ENCODE data around the gene HNF1B. TPM values are rescaled to one million over a fixed set of nuclear protein-coding genes. Genes with fewer than 3 reads are reported as not detected.

Gene HNF1B
- total RNA-seq, 2 donors from 2014 or later, result not detected

DNA sequence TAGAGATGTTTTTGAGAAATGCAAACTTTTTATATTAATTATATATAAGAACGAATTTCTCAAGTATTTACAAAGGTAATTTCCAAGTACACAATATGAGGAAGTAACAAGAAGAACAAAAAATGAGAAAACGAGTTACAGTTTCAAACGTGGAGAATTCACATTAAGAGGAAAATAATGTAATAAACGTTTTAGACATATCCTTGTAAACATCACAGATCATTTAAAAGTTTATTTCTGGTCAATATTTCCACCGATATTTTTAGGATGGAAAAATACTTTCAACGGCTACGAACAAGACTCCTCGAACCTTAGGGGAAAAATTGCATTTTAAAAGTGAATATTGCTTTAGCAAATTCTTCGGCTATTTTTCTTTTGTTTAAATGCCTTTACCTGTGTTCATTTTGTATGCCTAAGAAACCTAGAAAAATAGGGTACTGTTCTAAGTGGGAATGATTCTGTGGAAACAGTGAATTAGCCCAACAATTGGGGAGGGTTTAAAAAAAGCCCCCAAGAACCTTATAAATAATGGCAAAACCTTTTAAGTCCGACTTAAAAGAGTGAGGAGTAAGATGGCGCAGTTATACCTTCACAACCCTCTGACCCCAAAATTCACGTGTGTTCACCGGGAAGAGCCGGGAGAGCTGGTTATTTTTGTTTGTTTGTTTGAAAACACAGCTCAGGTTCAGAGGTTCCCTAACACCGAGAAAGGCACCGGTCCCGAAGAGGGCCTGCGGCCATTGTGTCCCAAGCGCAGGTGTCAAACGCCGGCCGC lies 3.3 kb downstream of the HNF1B start:
- ATAC-seq (no peak), DNase-seq (no peak)
- intact Hi-C loops (cut with DNase I), result no loop called here

DNA sequence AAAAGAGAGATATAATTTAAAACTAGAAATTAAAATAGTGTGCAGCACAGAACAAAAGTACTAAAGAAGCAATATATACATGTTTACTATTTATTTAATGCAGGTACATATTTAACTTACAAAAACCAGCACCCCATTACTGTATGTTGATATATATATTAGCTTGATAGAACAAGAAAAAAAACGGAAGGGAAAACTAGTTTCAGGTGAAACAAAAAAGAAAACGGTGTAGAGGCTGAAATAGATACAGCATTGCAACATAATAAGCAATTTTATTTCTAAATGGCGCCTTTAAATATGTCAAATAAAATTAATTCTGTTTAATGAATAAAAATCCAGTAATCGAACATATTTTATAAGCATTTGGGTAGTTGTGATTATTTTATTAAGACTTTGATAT lies 3.9 kb downstream of the HNF1B start:
- no peak for ATAC-seq
- intact Hi-C loops (cut with DNase I), result no loop called here
- no peak for DNase-seq

DNA sequence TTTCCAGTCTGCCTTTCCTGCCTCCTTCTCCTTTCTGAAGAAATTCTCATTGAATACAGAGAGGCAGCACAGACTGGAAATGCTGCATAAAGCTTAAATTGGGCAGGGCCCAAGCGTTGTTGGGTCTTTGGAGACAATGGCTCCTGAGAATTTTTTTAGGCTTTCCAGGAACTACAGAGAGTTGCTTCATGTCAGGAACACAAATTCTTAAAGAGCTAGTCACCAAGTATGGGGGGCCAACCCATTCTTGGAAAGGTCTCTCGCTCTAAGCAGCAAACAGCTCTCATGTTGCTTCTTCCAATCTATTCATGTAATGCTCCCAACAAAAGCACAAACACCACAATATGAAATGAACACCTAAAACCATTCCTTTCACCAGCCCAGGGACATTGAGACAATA lies 6.9 kb downstream of the HNF1B start:
- no peak for DNase-seq
- no peak for ATAC-seq
- intact Hi-C loops (cut with DNase I), result no loop called here

DNA sequence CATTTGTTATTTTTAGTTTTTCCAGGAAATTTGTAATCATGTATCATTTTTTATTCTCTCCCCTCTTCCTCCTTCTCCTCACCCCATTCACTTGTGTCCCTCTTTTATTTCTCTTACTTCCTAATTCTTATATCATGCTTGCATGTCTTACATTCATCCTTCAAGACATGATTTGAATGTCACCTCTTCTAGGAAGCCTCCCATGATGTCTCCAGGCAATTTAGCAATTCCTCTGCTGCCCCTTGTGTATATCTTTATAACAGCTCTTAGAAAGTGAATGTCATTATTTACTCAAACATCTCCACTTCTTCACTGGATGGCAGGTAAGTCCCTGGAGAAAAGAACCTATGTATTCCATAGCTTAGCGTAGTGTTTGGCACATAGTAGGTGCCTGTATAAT lies 7.8 kb downstream of the HNF1B start:
- intact Hi-C loops (cut with DNase I), result no loop called here
- ATAC-seq, result no peak
- no peak for DNase-seq

DNA sequence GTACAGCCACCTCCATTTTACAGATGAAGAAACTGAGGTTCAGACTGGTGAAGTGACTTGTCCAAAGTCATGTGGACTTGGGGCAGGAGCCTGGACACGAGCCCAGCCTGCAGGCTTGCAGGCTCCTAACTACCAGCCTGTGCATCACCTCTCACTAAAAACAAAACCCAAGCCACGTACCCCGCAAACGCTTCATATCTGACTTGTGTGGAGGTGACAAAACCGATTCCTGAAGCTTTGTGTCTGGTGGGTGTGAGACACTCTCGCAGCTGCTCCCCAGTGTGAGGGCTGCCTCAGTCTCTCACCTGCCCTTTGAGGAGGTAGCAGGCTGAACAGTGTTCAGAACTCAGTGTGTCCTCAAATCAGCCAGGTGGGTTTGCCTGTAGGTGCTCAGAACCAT lies 8.4 kb downstream of the HNF1B start:
- ATAC-seq (no peak), DNase-seq (no peak)
- intact Hi-C loops (cut with DNase I), result no loop called here

DNA sequence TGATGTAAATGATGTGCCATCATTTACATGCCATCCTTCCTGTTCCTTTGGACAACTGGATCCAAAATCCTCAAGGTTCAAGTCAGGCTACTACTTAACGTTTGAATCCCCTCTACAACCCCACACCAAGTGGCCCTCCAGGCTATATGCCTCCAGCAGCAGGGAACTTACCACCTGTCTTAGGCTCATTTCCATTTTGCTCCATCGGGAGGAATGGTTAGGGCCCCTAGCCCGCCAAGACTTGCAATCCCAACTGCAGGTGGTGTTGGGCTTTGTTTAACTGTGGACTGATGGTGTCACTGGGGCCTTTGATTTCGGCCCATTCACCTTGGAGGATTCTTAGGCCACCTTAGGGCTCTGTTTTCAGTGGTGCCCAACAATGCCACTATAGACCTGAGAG lies 9.7 kb downstream of the HNF1B start:
- intact Hi-C loops (cut with DNase I), result no loop called here
- DNase-seq, result no peak
- no peak for ATAC-seq

DNA sequence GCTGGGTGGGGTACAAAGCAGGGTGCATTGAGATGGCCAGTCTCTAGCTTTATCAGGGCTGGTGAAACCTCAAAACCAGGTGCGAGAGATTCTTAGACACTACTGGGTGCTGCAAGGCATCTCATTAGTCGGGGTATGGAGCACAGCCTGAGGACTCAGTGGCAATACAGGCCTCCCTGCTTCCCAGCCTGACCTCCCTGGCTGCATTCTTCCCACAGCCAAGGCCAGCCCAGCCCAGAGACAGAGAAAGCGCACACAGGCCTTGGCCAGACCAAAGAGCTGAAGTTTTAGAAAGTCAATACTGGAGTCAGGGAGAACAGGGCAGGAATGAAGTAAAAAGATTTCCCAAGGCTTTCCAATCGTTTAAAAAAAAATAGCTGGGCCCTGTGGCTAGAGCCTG lies 12.5 kb downstream of the HNF1B start:
- no peak for ATAC-seq
- DNase-seq, result no peak
- intact Hi-C loops (cut with DNase I), result loop anchor here in 1 of 2 donors (5.0 kb wide), 1 partner anchor 50 kb away; no protein-coding TSS in a partner anchor

DNA sequence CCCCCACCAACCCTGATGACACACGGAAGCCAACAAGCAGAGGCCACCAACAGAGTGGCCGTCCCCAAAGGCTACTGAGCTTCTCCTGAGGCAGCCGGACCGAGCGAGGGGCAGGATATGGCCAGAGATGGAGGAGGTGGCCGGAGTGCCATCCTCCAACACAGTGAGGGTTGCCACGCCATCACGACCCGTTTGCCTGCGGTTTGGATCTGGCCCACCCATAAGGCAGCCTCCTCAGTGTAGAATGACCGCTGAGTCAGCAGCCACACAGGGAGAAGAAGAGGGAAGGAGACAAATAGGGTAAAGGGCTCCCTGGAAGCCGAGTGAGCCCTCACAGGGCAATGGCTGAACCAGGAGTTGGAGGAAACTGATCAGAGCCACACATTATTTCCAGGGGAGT lies 13.8 kb downstream of the HNF1B start:
- DNase-seq (no peak), ATAC-seq (no peak)

DNA sequence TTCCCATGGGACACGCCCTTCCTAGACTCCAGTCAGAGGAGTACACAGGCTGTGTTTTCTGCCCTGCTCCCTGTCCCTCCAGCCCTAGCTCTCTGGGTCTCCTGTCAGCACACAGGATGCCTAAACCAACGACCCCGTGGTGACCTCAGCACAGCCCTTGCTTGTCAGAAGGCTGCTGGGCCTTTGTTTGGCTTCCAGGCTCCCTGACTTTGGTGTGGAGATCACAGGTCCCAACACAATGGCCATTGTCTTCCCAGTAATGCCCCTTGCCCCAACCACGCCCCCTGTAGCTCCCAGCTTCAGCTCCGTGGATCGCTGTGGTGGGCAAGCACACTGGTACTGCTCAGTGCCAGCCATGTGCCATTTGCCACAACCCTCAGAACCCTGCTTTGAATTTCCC lies 15.0 kb downstream of the HNF1B start:
- intact Hi-C loops (cut with DNase I), result loop anchor here in 1 of 2 donors (5.0 kb wide), 1 partner anchor 48 kb away; no protein-coding TSS in a partner anchor
- no peak for ATAC-seq
- no peak for DNase-seq

More for the DNA sequence above, 13.8 kb downstream of the HNF1B start:
- intact Hi-C loops (cut with DNase I), result loop anchor here in 1 of 2 donors (5.0 kb wide), 1 partner anchor 49 kb away; no protein-coding TSS in a partner anchor

DNA sequence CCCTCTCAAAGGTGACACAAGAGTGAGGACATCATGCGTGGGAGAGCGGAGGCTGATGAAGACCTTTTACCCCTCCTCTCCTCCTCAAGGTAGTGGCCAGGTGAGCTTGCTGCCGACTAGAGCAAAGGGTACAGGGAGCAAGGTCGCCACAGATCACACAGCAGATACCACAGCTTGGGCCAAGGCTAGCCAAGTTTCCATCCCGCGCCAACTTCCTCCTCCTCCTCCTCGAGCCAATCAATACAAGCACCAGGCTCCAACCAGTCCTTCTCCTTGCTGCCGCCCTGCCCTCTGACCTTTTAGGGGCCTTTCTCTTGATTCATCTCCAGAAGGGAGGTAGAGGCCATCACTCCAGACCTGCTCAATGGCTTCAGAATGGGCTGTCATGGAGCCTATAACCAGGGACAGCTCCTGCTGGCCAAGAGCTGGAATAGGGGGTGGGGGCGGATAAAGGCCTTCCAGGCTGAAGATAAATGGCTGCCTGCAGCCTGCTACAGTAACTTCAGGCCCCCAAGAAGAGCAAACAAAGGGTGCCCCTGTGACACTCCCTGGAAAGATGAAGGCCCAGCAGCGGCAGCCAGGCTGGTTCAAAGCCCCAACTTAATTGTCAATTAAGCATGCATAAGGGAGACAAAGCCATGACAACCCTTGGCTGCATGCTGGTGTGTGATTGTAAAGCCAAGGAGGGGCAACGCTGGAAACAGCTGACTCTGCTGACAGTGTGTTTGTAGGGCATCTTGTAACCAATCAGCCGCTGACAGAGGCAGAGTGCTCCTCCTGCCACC lies 17.8 kb downstream of the HNF1B start:
- ATAC-seq (no peak), DNase-seq (no peak)
- intact Hi-C loops (cut with DNase I), result no loop called here

DNA sequence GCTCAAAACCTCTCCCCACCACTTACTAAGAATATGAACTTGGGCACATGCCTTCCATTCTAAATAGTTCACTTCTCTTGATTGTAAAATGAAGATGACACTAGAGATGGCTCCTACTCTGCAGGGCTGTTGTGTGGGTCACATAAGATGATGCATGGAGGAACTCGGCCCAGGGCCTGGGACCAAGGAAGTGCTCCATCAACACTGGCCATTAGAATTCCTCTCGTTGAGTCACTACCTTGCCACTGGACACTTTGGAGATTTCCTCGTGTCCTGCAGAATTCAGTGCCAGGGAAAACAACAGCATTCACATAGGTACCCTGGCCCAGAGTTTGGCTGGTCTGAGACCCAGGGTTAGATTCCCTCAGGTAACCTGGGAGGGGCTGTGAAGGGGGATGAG lies 18.6 kb downstream of the HNF1B start:
- intact Hi-C loops (cut with DNase I), result no loop called here
- DNase-seq (no peak), ATAC-seq (no peak)

DNA sequence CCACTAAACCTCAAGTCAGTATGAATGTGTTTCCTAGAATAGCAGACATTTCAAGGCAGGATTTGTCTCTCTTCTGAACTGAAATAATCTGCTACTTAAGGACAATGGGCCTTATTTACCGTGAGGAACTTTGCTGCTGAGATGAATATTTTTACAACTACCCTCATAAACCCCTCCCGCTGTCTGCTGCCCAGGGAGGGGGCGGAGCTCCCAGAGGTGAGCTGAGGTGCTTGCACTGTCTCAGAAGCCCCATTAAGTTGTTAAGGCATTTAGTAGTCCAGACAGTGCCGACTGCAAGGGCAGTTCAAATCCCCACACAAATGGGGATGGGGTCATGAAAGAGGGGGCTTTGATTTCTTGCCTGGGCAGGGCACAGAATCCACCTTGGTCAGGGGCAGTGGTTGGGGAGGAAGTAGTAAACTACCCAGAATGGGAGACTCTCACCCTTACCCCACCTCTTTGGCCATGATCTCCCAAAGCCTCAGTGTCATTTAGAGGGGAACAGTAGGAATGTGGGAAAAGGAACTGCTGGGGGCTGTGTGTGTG lies 19.2 kb downstream of the HNF1B start:
- intact Hi-C loops (cut with DNase I), result no loop called here
- no peak for DNase-seq
- ATAC-seq, result no peak

DNA sequence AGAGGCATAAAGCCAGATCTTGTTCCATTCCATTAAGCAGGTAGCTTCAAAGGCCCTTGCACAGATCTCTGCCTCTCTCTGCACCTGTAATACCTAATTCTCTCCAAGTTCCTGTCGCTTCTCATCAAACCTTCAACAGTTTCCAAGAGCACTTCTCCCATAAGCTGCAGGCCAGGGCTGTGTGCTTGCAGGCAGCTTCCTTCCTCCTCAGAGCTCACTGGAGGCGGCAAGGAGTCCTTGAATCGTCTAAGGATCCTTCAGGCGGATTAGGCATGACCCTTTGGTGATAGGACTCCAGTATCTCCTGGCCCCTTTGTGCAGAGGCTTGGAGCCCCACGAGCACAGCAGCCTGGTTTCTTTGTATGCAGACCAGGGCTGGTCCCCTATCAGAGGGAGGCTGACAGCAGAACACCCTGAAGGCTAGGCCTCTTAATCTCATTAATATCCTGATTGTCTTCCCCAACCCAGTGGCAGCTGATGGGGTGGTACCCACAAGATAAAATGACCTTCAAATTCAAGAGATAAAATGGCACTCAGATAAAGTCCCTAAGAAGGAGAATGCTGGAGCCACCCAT lies 19.8 kb downstream of the HNF1B start:
- intact Hi-C loops (cut with DNase I), result no loop called here
- DNase-seq (no peak), ATAC-seq (no peak)

DNA sequence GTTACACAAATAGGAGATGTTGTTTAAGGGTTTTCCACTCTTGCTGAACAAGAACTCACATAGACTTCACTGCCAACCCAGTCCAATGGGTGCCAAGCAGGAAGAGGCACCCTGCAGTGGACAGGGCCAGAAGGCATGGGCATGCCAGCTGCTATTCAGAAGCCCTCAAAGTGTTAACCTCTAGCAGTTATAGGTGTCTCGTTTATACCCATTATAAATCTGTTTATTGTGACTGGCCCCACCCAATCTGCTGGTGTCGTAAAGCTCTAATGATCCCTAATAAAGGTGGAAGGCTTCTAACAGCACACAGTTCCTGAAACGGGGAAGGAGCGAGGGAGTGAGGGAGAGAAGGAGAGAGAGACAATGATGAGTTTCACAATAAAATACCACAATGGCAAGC lies 23.9 kb downstream of the HNF1B start:
- ATAC-seq, result no peak
- DNase-seq, result no peak

DNA sequence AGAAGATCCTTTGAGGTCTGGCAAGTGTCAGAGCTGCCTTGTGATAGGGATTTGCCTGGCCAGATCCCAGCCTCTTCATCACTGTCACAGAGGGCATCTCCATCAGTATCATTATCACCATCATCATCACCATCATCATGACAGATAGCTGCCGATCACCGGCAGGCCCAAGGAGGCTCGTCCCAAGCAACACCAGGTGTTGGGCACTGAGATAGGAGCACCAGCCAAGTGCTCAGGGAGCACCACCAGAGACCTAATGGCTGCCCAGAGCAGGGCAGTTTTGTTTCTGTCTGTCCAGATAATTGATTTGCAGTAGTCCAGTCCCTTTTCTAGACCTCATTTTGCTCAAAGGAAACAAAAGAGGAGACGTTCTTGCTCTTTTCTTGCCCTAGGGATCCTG lies 25.0 kb downstream of the HNF1B start:
- intact Hi-C loops (cut with DNase I), result loop anchor here in 1 of 2 donors (10.0 kb wide), 1 partner anchor 55 kb away; no protein-coding TSS in a partner anchor
- no peak for ATAC-seq
- no peak for DNase-seq

More for the DNA sequence above, 23.9 kb downstream of the HNF1B start:
- intact Hi-C loops (cut with DNase I), result no loop called here

DNA sequence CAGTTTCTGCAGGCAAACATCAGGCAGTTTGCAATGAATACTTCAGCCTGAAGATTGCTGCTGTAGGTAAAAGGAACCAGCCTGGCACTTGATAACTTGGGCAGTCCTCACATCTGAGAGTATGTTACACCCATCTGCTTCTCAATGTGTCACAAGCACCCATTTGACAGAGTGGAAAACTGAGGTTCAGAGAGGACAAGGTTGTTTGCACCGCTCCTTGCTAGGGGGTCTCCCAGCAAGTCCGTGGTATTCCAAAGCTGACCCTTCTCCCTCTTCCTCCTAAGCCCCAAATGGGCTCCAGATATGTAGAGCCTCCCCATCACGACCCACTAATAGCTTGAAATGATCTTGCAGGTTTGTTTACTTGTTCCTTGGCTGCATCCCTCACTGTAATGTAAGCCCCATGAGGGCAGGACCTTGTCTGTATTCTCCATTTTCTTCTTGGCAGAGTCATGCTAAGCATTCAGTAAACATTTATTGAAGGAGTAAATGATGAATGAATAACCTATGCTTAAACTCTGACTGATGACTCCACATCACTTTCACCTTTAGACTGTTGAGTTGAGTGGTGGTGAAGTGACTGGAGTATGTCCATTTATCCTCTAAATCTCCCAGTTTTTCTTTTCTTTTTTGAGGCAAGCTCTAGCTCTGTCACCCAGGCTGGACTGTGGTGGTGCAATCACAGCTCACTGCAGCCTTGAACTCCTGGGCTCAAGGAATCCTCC lies 26.4 kb downstream of the HNF1B start:
- intact Hi-C loops (cut with DNase I), result loop anchor here in 1 of 2 donors (10.0 kb wide), 1 partner anchor 54 kb away; no protein-coding TSS in a partner anchor
- no peak for DNase-seq
- ATAC-seq, result no peak

DNA sequence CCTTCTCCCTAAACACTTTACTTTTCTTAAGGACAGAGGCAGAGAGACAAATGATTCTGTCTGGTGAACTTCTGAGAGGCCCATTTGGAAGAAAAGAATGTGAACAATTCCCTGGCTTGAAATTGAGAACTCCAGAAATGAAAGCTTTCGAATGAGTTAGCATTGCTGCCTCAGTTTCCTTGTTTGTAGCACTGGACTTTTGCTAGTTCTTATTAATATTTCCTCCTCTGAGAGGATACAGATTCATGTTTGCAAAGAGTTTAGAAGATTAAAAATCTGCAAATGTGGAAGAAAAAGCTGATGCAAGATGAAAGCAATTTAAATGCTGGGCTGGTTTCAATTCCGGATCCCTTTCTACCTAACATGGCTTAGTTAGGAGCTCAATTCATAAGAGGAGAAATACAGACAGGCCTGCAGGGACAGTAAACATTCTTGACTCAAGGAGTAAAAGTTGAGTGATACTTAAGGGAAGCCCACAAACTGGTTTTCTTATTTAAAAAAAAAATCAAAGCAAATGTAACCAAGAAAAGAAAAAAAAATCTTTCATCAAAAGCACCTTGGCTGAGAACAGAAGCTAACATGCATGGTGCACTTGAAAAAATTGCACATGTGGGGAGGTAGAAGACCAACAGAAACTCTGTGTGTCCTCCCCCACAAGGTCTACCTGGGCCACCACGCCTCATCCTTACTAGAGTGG lies 27.1 kb downstream of the HNF1B start:
- DNase-seq, result no peak
- no peak for ATAC-seq
- intact Hi-C loops (cut with DNase I), result loop anchor here in 1 of 2 donors (10.0 kb wide), 1 partner anchor 53 kb away; no protein-coding TSS in a partner anchor

DNA sequence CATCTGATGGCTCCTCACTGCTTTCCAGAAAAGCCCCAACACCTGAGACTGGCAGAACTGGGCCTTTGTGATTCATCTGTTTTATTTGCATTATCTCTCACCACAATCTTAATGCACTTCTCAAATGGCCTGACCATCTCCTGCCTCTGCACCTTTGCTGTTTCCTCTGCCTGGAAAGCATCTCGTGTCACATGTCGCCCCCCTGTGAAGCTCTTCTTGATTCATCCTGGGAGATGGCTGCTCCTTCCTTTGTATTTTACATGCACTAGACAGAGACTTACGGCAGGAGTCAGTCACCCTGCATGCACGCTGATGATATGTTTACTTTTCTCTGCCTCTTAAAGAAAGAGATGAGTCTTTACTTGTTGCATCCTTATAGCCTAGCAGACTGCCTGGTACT lies 30.0 kb downstream of the HNF1B start:
- intact Hi-C loops (cut with DNase I), result loop anchor here in 1 of 2 donors (10.0 kb wide), 1 partner anchor 50 kb away; no protein-coding TSS in a partner anchor

More for the DNA sequence above, 30.0 kb downstream of the HNF1B start:
- ATAC-seq (no peak), DNase-seq (no peak)

Measured in left cardiac atrium (tissue), 4 donors.